HL-60/S4 (cell line): ENCODE results near the gene DARS1.

Experiments used
- in situ Hi-C: fragments of 300-500 bp; cut with MboI; formaldehyde crosslinking; loops from 2 replicates; pipeline ENCODE4 v1.14.3; 2022; ENCODE audit warnings: low sequenced_read_pairs

The DARS1 gene

GRCh38 chr2:135948642-135949355 is 36.6 kb downstream of the DARS1 start:
- in situ Hi-C loops: no loop called here

- in situ Hi-C loops: no loop called here
Measured at GRCh38 chr2:135948141-135948540, 37.3 kb downstream of the DARS1 start.

- in situ Hi-C loops: no loop called here
Measured at GRCh38 chr2:135947483-135947882, 37.9 kb downstream of the DARS1 start.

- in situ Hi-C loops: no loop called here
Measured at GRCh38 chr2:135945526-135945925, 39.9 kb downstream of the DARS1 start.

GRCh38 chr2:135944625-135945024 is 40.8 kb downstream of the DARS1 start:
- in situ Hi-C loops: no loop called here

GRCh38 chr2:135942936-135943688 is 42.3 kb downstream of the DARS1 start:
- in situ Hi-C loops: no loop called here

- in situ Hi-C loops: no loop called here
Measured at GRCh38 chr2:135936524-135936923, 48.9 kb downstream of the DARS1 start.

- in situ Hi-C loops: no loop called here
Measured at GRCh38 chr2:135935914-135936313, 49.5 kb downstream of the DARS1 start.

- in situ Hi-C loops: no loop called here
Measured at GRCh38 chr2:135931776-135932443, 53.5 kb downstream of the DARS1 start.

- in situ Hi-C loops: no loop called here
Measured at GRCh38 chr2:135926605-135927004, 58.8 kb downstream of the DARS1 start.

GRCh38 chr2:135925571-135925970 is 59.9 kb downstream of the DARS1 start:
- in situ Hi-C loops: no loop called here

- in situ Hi-C loops: loop anchor here (5.0 kb wide), 1 partner anchor 466 kb away; no protein-coding TSS in a partner anchor
Measured at GRCh38 chr2:135916207-135916606, 69.2 kb downstream of the DARS1 start.

GRCh38 chr2:135914485-135914884 is 70.9 kb downstream of the DARS1 start:
- in situ Hi-C loops: no loop called here

- in situ Hi-C loops: no loop called here
Measured at GRCh38 chr2:135913727-135914365, 71.6 kb downstream of the DARS1 start.

GRCh38 chr2:135909976-135910375 is 75.5 kb downstream of the DARS1 start:
- in situ Hi-C loops: no loop called here

- in situ Hi-C loops: no loop called here
Measured at GRCh38 chr2:135905679-135906078, 79.7 kb downstream of the DARS1 start.

- in situ Hi-C loops: no loop called here
Measured at GRCh38 chr2:135904341-135904989, 81.0 kb downstream of the DARS1 start.

GRCh38 chr2:135903650-135904049 is 81.8 kb downstream of the DARS1 start:
- in situ Hi-C loops: no loop called here

- in situ Hi-C loops: no loop called here
Measured at GRCh38 chr2:135899567-135899966, 85.9 kb downstream of the DARS1 start.

- in situ Hi-C loops: no loop called here
Measured at GRCh38 chr2:135898234-135898786, 87.1 kb downstream of the DARS1 start.
